H9 (cell line): ENCODE measurements around the gene ZIM2. TPM values are rescaled to one million over a fixed set of nuclear protein-coding genes. Genes with fewer than 3 reads are reported as not detected.

Source experiments
- DNase-seq: peaks from one replicate; pipeline ENCODE4 v3.0.0-alpha.2; 2017
- H2AFZ ChIP-seq: one replicate; pipeline ENCODE4 v1.6.1; 2013; ENCODE audit warnings: mild to moderate bottlenecking, low read length, control low read depth, moderate library complexity
- H2AK5ac ChIP-seq: 2 replicates; pipeline ENCODE4 v1.6.1; 2013; ENCODE audit warnings: low read length, control low read depth, mixed read lengths; ENCODE audit not compliant: insufficient read length
- H2BK120ac ChIP-seq: one replicate; pipeline ENCODE4 v1.6.1; 2013; ENCODE audit warnings: low read depth, mild to moderate bottlenecking, low read length, control low read depth, inconsistent platforms; ENCODE audit not compliant: poor library complexity, severe bottlenecking
- H2BK12ac ChIP-seq: 2 replicates; pipeline ENCODE4 v1.6.1; 2013; ENCODE audit warnings: low read length, control low read depth, mixed read lengths, low read depth; ENCODE audit not compliant: insufficient read length
- H2BK15ac ChIP-seq: 2 replicates; pipeline ENCODE4 v1.6.1; 2013; ENCODE audit warnings: low read depth, low read length, control low read depth
- H2BK20ac ChIP-seq: one replicate; pipeline ENCODE4 v1.6.1; 2013; ENCODE audit warnings: low read depth, mild to moderate bottlenecking, low read length, control low read depth, inconsistent platforms; ENCODE audit not compliant: poor library complexity, severe bottlenecking
- H2BK5ac ChIP-seq: 2 replicates; pipeline ENCODE4 v1.6.1; 2013; ENCODE audit warnings: low read length, control low read depth, mixed read lengths; ENCODE audit not compliant: insufficient read length
- H3K14ac ChIP-seq: 2 replicates; pipeline ENCODE4 v1.6.1; 2013; ENCODE audit warnings: low read length, control low read depth; ENCODE audit not compliant: insufficient read depth
- H3K18ac ChIP-seq: 2 replicates; pipeline ENCODE4 v1.6.1; 2013; ENCODE audit warnings: low read depth, mild to moderate bottlenecking, mixed read lengths, low read length, control low read depth; ENCODE audit not compliant: insufficient read length
- H3K23ac ChIP-seq: 2 replicates; pipeline ENCODE4 v1.6.1; 2013; ENCODE audit warnings: low read length, control low read depth, mixed read lengths, low read depth; ENCODE audit not compliant: insufficient read length
- H3K23me2 ChIP-seq: 2 replicates; pipeline ENCODE4 v1.6.1; 2013; ENCODE audit warnings: low read depth, mild to moderate bottlenecking, mixed read lengths, low read length, control low read depth; ENCODE audit not compliant: insufficient read length, poor library complexity, severe bottlenecking
- H3K27ac ChIP-seq: 2 replicates; pipeline ENCODE4 v1.5.1; 2013; ENCODE audit warnings: low read length, control low read depth, mixed read lengths, low read depth; ENCODE audit not compliant: insufficient read length
- H3K27me3 ChIP-seq: 2 replicates; pipeline ENCODE4 v1.6.1; 2013; ENCODE audit warnings: low read length, control low read depth, inconsistent platforms; ENCODE audit not compliant: insufficient read depth
- H3K4ac ChIP-seq: 2 replicates; pipeline ENCODE4 v1.6.1; 2013; ENCODE audit warnings: low read depth, mild to moderate bottlenecking, control low read depth, inconsistent platforms, low read length, moderate library complexity
- H3K4me1 ChIP-seq: 2 replicates; pipeline ENCODE4 v1.6.1; 2013; ENCODE audit warnings: low read length, control low read depth, inconsistent platforms; ENCODE audit not compliant: insufficient read depth
- H3K4me2 ChIP-seq: 2 replicates; pipeline ENCODE4 v1.6.1; 2013; ENCODE audit warnings: low read length, control low read depth, mixed read lengths; ENCODE audit not compliant: insufficient read length, insufficient read depth
- H3K56ac ChIP-seq: 2 replicates; pipeline ENCODE4 v1.6.1; 2013; ENCODE audit warnings: low read depth, mild to moderate bottlenecking, mixed read lengths, low read length, control low read depth; ENCODE audit not compliant: insufficient read length
- H3K79me1 ChIP-seq: 2 replicates; pipeline ENCODE4 v1.6.1; 2013; ENCODE audit warnings: low read depth, mild to moderate bottlenecking, moderate library complexity, low read length, control low read depth, inconsistent platforms; ENCODE audit not compliant: insufficient read depth, poor library complexity, severe bottlenecking
- H3K79me2 ChIP-seq: 2 replicates; pipeline ENCODE4 v1.6.1; 2013; ENCODE audit warnings: low read length, control low read depth, inconsistent platforms; ENCODE audit not compliant: insufficient read depth
- H3K9ac ChIP-seq: 2 replicates; pipeline ENCODE4 v1.6.1; 2013; ENCODE audit warnings: low read length, control low read depth, mixed read lengths; ENCODE audit not compliant: insufficient read length; ENCODE audit errors: extremely low read depth
- H3K9me3 ChIP-seq: one replicate; pipeline ENCODE4 v1.6.1; 2013; ENCODE audit warnings: low read depth, low read length, inconsistent platforms; ENCODE audit not compliant: control insufficient read depth
- H3T11ph ChIP-seq: one replicate; pipeline ENCODE4 v1.6.1; 2013; ENCODE audit warnings: mild to moderate bottlenecking, low read length, control low read depth, inconsistent platforms
- H4K20me1 ChIP-seq: one replicate; pipeline ENCODE4 v1.6.1; 2013; ENCODE audit not compliant: control insufficient read depth, insufficient read length, insufficient read depth
- H4K5ac ChIP-seq: 2 replicates; pipeline ENCODE4 v1.6.1; 2013; ENCODE audit warnings: low read depth, mild to moderate bottlenecking, mixed read lengths, low read length, control low read depth; ENCODE audit not compliant: insufficient read length
- H4K8ac ChIP-seq: replicated peaks from 2 replicates; pipeline ENCODE4 v1.6.1; 2013; ENCODE audit warnings: low read length, control low read depth, mixed read lengths, low read depth; ENCODE audit not compliant: insufficient read length
- H4K91ac ChIP-seq: 2 replicates; pipeline ENCODE4 v1.6.1; 2013; ENCODE audit warnings: low read depth, mild to moderate bottlenecking, moderate library complexity, mixed read lengths, low read length, control low read depth; ENCODE audit not compliant: insufficient read length
- H3K27ac Mint-ChIP-seq, 3 experiments: 2 replicates in 2 of 3; 3 replicates in 1 of 3; pipeline ENCODE4 v1.8.0; 2020 to 2021; ENCODE audit warnings: mixed read lengths in 3 of 3, mild to moderate bottlenecking in 1 of 3, moderate library complexity in 1 of 3
- H3K27me3 Mint-ChIP-seq: 2 replicates; pipeline ENCODE4 v1.8.0; 2021; ENCODE audit warnings: low read depth, mild to moderate bottlenecking, moderate library complexity, mixed read lengths
- H3K36me3 Mint-ChIP-seq, 3 experiments: 2 replicates in 2 of 3; 3 replicates in 1 of 3; pipeline ENCODE4 v1.8.0; 2020 to 2021; ENCODE audit warnings: low read depth in 3 of 3, mixed read lengths in 3 of 3; ENCODE audit not compliant: insufficient read depth in 1 of 3
- H3K4me1 Mint-ChIP-seq, 2 experiments: 2 replicates each; pipeline ENCODE4 v1.8.0; 2020; ENCODE audit warnings: mixed read lengths in 2 of 2
- H3K4me3 Mint-ChIP-seq, 2 experiments: 2 replicates in 1 of 2; 3 replicates in 1 of 2; pipeline ENCODE4 v1.8.0; 2020 to 2021; ENCODE audit warnings: mild to moderate bottlenecking in 2 of 2, mixed read lengths in 2 of 2, moderate library complexity in 1 of 2
- H3K9me3 Mint-ChIP-seq, 2 experiments: 2 replicates in 1 of 2; 3 replicates in 1 of 2; pipeline ENCODE4 v1.8.0; 2020; ENCODE audit warnings: mild to moderate bottlenecking in 2 of 2, mixed read lengths in 2 of 2, moderate library complexity in 1 of 2
- WGBS: extraction: QIAGEN DNeasy Blood & Tissue Kit; methylation state at CpG from one replicate; pipeline ENCODE4 v1.1.7; 2013; ENCODE audit warnings: missing lambda C conversion rate, low lambda C conversion rate, mixed read lengths; ENCODE audit not compliant: insufficient read length; ENCODE audit errors: extremely low coverage; 5-methylcytosine and 5-hydroxymethylcytosine counted together
- total RNA-seq: library from RNA; stranded (reverse); gene quantifications from 2 replicates; pipeline ENCODE4 v1.2.1, GENCODE V29; 2021
- TF ChIP-seq, protein P1 (sequence below): fragments of 200-600 bp; sonication (generic); conservative IDR thresholded peaks from 3 replicates; pipeline ENCODE4 v1.8.0; 2021; ENCODE audit warnings: antibody characterized with exemption, mild to moderate bottlenecking

Gene ZIM2
- total RNA-seq, 1 experiment from 2014 or later = not detected

DNA sequence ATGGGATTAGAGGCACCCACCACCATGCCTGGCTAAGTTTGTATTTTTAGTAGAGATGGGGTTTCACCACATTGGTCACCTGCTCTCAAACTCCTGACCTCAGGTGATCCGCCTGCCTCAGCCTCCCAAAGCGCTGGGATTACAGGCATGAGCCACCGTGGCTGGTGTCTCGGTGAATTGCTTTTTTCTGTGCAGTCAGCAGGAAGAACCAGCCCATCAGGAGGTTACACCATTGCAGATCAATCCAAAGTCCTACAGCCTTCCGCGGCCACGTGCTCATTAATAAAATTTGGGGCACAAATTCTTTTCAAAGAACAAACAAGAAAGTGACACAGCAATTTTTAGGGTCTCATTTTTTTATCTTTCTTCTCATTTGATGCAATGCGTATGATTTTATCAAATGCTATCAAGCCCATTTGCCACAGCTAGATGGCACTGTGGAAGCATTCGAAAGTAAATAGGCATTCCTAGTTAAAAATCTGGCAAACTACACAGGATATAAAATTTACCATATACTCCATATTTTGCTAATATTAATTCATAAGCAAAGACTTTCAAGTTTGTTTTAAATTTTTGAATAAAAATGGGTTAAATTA is 114.6 kb downstream of the ZIM2 start:
- WGBS = no CpG with 5 or more reads among the region's 9 CpGs
- H2BK20ac ChIP-seq = no peak overlapping the region
- H3K79me1 ChIP-seq = no peaks in the 10 kb centered on the region
- H3K14ac ChIP-seq = no peak overlapping the region
- H2BK12ac ChIP-seq = no peak overlapping the region
- no peak overlapping the region for H3K4ac ChIP-seq
- H4K20me1 ChIP-seq = no peaks in the 10 kb centered on the region
- H3K79me2 ChIP-seq = no peaks in the 10 kb centered on the region
- no peak overlapping the region for H2BK120ac ChIP-seq
- H3K4me2 ChIP-seq = no peak overlapping the region
- Mint-ChIP-seq H3K9me3 (peaks cover 94 to 96% of the 10 kb centered on the region in 2 experiments), H3K27me3 (peaks cover 5% of the 10 kb centered on the region), H3K4me3 (no peak overlapping the region), H3K27ac (no peak overlapping the region), H3K4me1 (no peaks in the 10 kb centered on the region), H3K36me3 (peaks cover 11 to 37% (median 18%) of the 10 kb centered on the region in 3 experiments; a peak in 6 of 7 replicates)
- H2BK5ac ChIP-seq = no peak overlapping the region
- no peak overlapping the region for H3K9ac ChIP-seq
- no peak overlapping the region for H3K56ac ChIP-seq
- no peak overlapping the region for H4K91ac ChIP-seq
- H3K23me2 ChIP-seq = no peaks in the 10 kb centered on the region
- peaks cover 79% of the 10 kb centered on the region for H3K9me3 ChIP-seq
- no peak overlapping the region for H3T11ph ChIP-seq
- H2AK5ac ChIP-seq = no peak overlapping the region
- H3K23ac ChIP-seq = no peak overlapping the region
- H3K27me3 ChIP-seq = no peaks in the 10 kb centered on the region
- H4K8ac ChIP-seq = no peak overlapping the region
- no peak overlapping the region for H4K5ac ChIP-seq
- H2BK15ac ChIP-seq = no peak overlapping the region
- H2AFZ ChIP-seq = no peak overlapping the region
- no peaks in the 10 kb centered on the region for H3K4me1 ChIP-seq
- TF ChIP-seq, protein P1, sequence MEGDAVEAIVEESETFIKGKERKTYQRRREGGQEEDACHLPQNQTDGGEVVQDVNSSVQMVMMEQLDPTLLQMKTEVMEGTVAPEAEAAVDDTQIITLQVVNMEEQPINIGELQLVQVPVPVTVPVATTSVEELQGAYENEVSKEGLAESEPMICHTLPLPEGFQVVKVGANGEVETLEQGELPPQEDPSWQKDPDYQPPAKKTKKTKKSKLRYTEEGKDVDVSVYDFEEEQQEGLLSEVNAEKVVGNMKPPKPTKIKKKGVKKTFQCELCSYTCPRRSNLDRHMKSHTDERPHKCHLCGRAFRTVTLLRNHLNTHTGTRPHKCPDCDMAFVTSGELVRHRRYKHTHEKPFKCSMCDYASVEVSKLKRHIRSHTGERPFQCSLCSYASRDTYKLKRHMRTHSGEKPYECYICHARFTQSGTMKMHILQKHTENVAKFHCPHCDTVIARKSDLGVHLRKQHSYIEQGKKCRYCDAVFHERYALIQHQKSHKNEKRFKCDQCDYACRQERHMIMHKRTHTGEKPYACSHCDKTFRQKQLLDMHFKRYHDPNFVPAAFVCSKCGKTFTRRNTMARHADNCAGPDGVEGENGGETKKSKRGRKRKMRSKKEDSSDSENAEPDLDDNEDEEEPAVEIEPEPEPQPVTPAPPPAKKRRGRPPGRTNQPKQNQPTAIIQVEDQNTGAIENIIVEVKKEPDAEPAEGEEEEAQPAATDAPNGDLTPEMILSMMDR = peak; percentile 28; the same call in 2 of the 3 replicates
- no peak for DNase-seq
- H3K18ac ChIP-seq = no peak overlapping the region
- no peak overlapping the region for H3K27ac ChIP-seq

Other genes with a start within 250 kb of the ZIM2 start
- gene ZNF71, start 245.4 kb downstream of the ZIM2 start, total RNA-seq = 7.2 TPM in 2 replicates
- gene SMIM17, start 197.6 kb downstream of the ZIM2 start, total RNA-seq = 0.26 and 0.28 TPM in 2 replicates
- gene ZNF835, start 169.0 kb downstream of the ZIM2 start, total RNA-seq = 0.07 and 0.18 TPM in 2 replicates
- not detected in 2 replicates for gene PEG3, start within 50 bp of the ZIM2 start, total RNA-seq